Raji (cell line): ENCODE measurements around the gene TMEM115.

Source experiments
- POLR2A ChIP-seq: IDR thresholded peaks from 2 replicates; pipeline ENCODE4 v1.6.1; 2011; ENCODE audit warnings: low read depth, low read length, control low read depth; ENCODE audit not compliant: insufficient read depth

Gene TMEM115

GRCh38 chr3:50358911-50359759 lies at the start of gene TMEM115:
Gene TMEM115, minus strand, starts transcription at chr3:50359521. Its CDS starts 458 bp downstream, at chr3:50359063.
- TF ChIP-seq POLR2A = peak; percentile 84

- no peak for TF ChIP-seq POLR2A
These were observed 49.2 kb upstream of the TMEM115 start for GRCh38 chr3:50408443-50408944.

- no peak for TF ChIP-seq POLR2A
These were observed 47.2 kb upstream of the TMEM115 start for GRCh38 chr3:50406487-50406886.

GRCh38 chr3:50405249-50405648 lies 45.9 kb upstream of the TMEM115 start:
- no peak for TF ChIP-seq POLR2A

- no peak for TF ChIP-seq POLR2A
These were observed 42.8 kb upstream of the TMEM115 start for GRCh38 chr3:50401978-50402595.

GRCh38 chr3:50396502-50396901 lies 37.2 kb upstream of the TMEM115 start:
- no peak for TF ChIP-seq POLR2A

GRCh38 chr3:50395070-50395860 lies 35.9 kb upstream of the TMEM115 start:
- TF ChIP-seq POLR2A = no peak

GRCh38 chr3:50393061-50393460 lies 33.7 kb upstream of the TMEM115 start:
- TF ChIP-seq POLR2A = no peak

- TF ChIP-seq POLR2A = no peak
These were observed 32.9 kb upstream of the TMEM115 start for GRCh38 chr3:50392101-50392715.

- TF ChIP-seq POLR2A = no peak
These were observed 31.3 kb upstream of the TMEM115 start for GRCh38 chr3:50390508-50391224.

- TF ChIP-seq POLR2A = no peak
These were observed 30.1 kb upstream of the TMEM115 start for GRCh38 chr3:50389414-50389767.

- TF ChIP-seq POLR2A = no peak
These were observed 29.5 kb upstream of the TMEM115 start for GRCh38 chr3:50388720-50389413.

- TF ChIP-seq POLR2A = no peak
These were observed 28.8 kb upstream of the TMEM115 start for GRCh38 chr3:50388016-50388719.
